ENCODE data around the gene MIER1.
"Not testable (repeated sequence)": the region's sequence is repeated elsewhere in the genome, so short reads cannot be mapped to it uniquely, and the experiment has no call there.

The MIER1 gene

DNA sequence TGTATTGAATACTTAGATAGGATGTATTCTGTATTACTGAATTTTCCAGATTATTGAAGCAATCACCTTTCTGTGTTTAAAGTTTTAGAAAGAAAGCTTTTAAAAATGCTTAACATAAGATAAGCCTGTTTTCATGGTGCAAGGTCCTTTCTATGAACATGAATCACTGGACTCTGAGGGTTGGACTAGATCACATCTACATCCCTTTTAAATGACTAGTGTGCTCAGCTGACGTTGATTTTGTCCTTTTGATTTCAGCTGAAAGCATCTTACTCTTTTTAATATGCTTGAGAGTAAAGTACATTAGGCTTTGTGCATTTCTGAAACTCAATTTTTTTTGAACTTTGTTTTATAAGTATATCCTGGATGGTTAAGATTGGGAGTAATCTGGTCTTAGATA, 16.2 kb downstream of the MIER1 start:
- no peak for DNase-seq

GRCh38 chr1:66943361-66943969, 18.7 kb downstream of the MIER1 start:
- DNase-seq = no peak

- DNase-seq = no peak
Observed at GRCh38 chr1:66944330-66945274, 19.8 kb downstream of the MIER1 start.

DNA sequence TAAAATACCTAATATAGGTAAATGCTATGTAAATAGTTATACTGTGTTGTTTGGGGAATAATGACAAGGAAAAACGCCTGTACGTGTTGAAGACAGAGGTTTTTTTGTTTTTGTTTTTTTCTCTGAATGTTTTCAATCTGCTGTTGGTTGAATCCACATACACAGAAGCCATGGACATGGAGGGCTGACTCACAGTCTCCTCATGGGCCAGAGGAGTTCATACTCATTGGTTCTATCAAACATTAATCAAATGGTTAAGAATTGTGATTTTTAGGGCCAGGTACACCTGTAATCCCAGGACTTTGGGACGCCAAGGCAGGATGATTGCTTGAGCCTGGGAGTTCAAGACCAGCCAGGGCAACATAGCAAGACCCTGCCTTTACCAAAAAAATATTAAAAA, 20.5 kb downstream of the MIER1 start:
- DNase-seq = no peak

DNA sequence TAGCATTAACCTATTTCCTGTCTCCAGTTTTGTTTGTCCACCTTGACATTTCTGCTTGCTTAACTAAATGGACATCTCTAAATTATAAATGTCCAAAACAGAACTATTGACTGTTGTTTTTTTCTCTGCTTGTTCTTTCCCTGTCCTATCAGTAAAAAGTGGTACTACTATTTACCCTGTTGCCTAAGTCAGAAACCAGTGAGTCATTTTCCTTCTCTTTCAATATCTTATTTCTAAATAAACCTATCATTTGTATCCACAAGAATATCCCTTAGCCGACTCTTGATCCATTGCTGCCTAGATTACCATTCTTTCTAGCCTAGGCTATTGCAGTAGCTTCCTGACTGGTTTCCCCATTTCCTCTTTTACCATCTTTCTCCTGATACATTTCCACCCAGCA, 22.5 kb downstream of the MIER1 start:
- no peak for DNase-seq

GRCh38 chr1:66951513-66951912, 26.7 kb downstream of the MIER1 start:
- DNase-seq = no peak

DNA sequence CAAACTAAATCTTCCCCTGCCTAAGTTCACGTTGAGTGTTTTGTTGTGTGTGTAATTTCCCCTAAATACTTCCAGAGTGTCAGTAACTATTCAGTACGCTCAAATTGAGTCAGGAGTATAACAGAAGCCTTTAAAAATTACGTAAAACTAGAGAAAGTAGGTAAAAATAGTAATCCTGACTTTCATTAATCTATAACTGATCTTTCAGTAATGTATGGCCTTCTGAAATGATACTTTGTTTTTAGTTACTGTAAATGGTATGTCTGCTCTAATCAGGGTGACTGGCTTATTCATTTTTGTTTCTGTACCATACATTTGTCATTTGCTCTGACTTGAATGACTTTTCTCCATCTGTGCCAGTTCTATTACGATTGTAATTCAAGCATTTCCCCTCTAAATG, 29.4 kb downstream of the MIER1 start:
- DNase-seq = no peak

- no peak for DNase-seq
Observed at GRCh38 chr1:66957938-66958337, 33.1 kb downstream of the MIER1 start.

- DNase-seq = not testable (repeated sequence)
Observed at GRCh38 chr1:66966188-66966873, 41.5 kb downstream of the MIER1 start.

DNA sequence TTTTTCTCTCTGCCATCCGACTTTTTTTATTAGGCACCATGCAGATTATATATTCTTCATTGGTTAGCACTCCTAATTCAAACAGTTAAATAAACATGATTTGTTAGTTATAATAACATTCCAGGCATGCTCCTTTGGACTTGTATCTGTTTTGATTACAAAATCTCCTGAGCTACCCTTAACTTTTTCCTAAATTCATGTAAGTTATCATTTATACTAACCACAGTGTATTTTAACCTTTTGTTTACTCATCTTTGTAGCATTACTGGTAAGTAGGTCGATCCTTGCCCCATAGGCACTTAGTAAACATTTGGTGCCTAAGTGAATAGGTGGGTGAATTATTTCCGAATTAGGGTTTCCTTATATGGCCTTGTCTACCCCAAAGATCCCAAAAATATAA, 43.8 kb downstream of the MIER1 start:
- no peak for DNase-seq

GRCh38 chr1:66978201-66978600, 53.4 kb downstream of the MIER1 start:
- no peak for DNase-seq

DNA sequence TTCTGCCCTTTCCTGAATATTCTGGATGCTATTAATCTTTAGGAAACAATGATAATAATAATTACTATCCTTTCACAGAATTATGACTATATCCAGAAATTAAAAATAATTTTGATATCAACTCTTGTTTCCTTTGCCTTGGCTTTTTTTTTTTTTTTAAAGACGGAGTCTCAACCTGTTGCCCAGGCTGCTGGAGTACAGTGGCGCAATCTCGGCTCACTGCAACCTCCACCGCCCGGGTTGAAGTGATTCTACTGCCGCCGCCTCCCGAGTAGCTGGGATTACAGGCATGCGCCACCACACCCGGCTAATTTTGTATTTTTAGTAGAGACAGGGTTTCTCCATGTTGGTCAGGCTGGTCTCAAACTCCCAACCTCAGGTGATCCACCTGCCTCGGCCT, 54.8 kb downstream of the MIER1 start:
- DNase-seq = not testable (repeated sequence)

GRCh38 chr1:66980745-66981367, 56.1 kb downstream of the MIER1 start:
- no peak for DNase-seq

- peak; percentile 58 to 63 for DNase-seq
Observed at GRCh38 chr1:66981679-66982078, 56.9 kb downstream of the MIER1 start.

DNA sequence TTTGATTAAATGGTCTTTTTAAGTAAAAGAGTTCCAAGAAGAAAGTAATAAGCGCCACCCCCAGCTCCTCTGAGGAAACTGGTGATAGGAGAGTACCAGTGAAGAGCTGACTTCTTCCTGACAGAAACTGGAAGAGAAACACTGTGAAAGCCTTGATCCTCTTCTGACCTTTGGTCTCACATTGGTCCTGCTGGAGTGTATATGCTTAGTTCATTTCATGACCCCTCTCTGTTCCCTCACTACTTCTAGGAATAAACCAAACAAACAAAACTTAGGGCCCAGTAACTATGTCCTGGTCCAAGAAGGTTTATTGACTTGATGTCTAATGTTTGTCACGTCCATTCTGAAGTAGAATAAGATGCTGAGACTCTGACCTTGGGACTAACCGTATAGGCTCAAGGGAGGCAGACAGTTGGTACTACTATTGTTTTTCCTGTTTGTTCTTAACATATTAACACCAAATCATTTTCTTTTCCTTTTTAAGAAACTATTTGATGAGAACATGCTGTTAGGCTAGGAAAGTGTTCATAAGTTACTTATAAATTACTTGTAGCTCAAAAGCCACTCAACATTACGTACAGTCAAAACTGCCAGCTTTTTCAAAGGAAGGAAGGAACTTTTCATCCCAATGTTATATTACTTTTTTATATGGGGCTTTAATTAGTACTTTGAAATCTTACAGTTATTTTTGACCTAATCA, 57.9 kb downstream of the MIER1 start:
- DNase-seq = no peak

- no peak for DNase-seq
Observed at GRCh38 chr1:66984491-66984890, 59.7 kb downstream of the MIER1 start.

- DNase-seq = no peak
Observed at GRCh38 chr1:66985835-66986234, 61.0 kb downstream of the MIER1 start.

DNA sequence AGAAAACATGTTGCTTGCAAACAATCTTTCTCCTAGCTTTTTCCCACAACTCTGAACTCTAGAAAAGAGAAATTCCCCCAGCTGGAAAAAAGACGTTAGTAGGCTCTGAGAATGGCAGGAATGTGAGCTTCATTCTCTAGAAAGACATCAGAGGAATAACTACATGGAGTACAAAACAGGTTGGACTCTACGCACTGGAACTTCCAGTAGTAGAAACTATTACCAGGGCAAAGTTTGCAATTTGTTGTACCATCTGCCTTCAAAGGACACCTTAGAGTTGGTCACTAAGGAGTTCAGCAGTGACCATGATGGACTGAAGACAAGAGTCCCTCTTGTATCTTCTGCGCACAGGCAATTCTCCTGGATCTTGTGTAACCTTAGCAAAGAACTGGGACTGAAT, 68.3 kb downstream of the MIER1 start:
- DNase-seq = no peak

- peak; percentile 40 to 62 for DNase-seq
Observed at GRCh38 chr1:66996018-66996682, 71.4 kb downstream of the MIER1 start.

DNA sequence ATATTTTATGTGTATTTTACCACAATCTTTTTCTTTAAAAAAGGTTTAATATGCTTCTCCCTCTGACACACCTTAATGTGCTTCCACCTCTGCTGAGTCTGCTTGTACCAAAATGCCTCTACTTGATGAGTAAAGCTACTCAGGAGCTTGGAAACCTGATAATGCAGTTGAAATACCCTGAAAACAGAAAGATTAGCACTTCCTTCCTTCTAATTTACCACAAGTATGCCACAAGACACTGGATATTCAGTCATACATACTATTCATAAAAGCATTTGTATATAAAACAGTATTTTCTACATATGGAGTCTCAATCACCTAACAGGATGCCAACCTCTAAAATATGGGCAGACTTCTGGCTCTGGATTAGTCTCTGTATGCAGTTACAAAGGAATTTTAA, 74.2 kb downstream of the MIER1 start:
- no peak for DNase-seq

DNA sequence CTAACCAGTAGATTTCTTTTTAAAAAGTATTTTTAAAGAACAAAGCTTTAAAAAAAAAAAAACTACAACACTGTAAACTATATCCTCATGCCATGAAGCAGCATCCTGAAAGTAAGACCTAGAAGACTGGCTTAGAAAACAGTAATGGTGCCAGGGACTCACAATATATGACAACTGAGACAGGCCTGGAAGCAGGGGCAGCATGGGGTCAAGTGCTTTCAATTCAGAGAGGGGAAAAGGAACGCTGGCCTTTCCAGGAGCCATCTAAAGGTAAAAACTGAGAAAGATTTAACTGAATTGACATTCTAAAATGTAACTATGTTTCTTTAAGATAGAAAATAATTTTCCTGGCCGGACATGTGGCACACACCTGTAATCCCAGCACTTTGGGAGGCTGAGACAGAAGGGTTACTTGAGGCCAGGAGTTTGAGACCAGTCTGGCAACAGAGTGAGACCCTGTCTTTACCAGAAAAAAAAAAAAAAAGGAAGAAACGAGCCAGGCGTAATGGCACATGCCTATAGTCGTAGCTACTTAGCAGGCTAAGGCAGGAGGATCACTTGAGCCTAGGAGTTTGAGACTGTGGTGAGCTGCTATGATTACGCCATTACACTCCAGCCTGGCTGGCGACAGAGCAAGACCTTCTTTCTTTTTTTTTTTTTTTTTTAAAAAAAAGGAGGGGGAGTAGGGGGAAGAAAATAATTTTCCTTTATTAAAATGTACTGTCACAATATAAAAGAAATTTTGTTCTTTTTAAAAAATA, 75.0 kb downstream of the MIER1 start:
- DNase-seq = no peak
